HG02885 (cell line): ENCODE data around the gene C1orf185.
A peak's percentile ranks its signal among the peaks of the same experiment; 100 is the strongest.
"Not testable (repeated sequence)": the region's sequence is repeated elsewhere in the genome, so short reads cannot be mapped to it uniquely, and the experiment has no call there.

ENCODE experiments used
- ATAC-seq: cut with Tn5 transposase; IDR thresholded peaks from one replicate; pipeline ENCODE4 v1.9.1; 2021; ENCODE audit warnings: mild to moderate bottlenecking; ENCODE audit not compliant: unreplicated experiment, poor library complexity

Gene C1orf185

DNA sequence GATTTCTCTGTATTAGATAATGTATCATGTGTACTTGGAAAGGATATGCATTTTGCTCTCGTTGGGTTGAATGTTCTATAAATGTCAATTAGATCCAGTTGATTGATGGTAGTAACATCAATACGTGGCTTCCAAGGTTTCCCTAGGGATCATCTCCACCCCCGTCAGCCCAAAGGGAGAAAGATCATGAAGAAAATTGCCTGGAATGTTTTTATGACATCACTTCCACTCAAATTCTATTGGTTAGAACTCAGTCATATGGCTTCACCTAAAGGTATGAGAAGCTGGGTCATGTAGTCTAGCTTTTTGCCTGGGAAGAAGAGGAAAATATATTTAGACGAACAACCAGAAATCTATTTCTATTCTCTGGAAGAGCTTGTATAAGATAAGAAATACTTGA is at the start of gene C1orf185:
C1orf185 (plus strand) TSS at position 253 of the 400 bp plus-strand sequence; CDS start at position 259, 6 bp downstream.
- ATAC-seq: no peak

DNA sequence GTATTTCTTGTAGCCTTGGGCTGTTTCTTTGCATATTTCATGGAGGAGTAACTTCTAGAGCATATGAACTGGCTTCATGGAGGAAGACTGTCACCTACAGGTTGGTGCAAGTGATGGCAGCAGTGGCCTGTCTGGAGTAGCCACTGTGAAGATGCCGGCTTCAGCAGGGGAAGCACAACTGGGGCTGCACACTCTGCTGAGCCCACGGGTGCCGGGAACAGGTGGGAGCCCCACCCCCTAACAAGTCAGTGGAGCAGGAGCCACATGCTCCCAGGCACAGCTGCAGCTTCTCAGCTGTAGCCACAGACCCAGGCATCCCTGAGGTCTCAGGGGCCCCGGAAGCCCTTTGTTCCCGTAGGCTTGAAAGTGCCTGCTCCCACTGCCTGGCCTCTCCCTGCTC is 43.2 kb upstream of the C1orf185 start:
- peak; percentile 59 for ATAC-seq

DNA sequence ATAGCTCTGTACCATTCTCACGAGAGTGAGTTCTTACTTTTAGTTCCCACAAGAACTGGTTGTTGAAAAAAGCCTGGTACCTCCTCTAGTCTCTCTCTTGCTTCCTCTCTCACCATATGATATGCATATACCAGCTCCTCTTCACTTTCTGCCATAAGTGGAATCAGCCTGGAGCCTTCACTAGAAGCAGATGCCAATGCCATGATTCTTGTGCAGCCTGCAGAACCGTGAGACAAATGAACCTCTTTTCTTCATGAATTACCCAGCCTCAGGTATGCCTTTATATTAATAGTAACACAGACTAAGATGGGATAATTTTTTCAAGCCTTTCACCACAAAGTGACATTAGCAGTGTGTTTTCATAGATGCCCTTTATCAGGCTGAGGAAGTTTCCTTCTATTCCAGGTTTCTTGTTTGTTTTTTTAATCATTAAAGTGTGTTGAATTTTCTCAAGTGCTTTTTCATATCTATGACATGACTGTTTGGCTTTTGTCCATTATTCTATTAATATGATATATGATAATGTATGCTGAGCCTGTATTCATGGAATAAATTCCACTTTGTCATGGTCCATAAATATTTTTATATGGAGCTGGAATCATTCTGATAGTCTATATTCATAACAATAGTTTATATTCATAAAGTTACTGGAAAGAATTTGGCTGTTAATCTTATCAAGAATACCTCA is 40.7 kb upstream of the C1orf185 start:
- no peak for ATAC-seq

- ATAC-seq: no peak
Measured at GRCh38 chr1:51063121-51063520, 38.9 kb upstream of the C1orf185 start.

GRCh38 chr1:51070011-51070410 is 32.0 kb upstream of the C1orf185 start:
- no peak for ATAC-seq

DNA sequence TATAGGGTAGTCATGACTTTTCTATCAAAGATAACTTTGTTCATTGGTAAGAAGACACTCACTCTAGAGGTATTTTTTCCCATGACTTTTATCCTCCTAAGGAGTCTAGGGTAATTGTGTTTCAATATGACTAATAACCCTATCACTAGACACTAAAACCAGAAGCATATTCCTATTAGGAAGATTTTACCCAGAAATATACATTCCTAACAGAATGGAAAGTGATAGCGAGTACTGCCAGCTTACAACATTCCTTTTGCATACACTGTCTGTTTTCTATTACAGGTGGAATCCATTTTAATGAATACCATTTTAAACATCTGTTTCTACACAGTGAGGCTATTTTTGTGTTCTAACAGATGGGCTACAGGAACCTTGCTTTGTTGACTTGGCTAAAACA is 31.4 kb upstream of the C1orf185 start:
- ATAC-seq: no peak

DNA sequence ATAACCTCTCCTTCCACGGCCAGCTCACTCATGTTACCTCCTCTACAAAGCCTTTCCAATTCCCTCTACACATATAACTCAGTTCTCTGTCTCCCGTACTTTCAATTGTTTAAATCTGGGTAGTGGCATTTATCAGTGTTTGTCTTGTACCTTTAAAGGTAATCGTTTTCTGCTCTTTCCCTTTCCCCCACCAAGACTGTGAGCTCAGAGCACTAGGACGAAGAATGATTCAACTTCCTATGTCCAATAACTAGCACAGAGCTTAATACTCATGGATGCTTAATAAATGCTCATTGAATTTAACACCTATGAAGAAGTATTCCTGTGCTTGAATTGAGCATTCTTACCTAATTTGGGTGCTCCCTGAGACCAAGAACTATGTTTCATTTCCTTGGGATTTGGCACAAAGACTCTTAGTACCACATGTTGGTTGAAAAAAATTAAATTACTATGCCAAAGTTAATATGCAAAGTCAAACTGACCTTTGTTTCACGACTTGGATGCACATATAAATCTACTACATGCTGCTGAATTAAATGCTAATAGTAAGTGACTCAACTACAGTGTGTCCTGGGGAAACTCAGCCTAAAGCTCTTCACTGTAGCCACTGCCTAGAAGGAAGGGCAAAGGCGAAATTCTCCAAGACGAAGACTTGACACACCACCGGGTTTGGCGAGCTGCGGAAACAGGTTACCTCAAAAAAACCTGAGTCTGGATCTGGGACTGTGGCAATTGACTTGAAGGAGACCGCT is 30.6 kb upstream of the C1orf185 start:
- no peak for ATAC-seq

- no peak for ATAC-seq
Measured at GRCh38 chr1:51072043-51072439, 30.0 kb upstream of the C1orf185 start.

DNA sequence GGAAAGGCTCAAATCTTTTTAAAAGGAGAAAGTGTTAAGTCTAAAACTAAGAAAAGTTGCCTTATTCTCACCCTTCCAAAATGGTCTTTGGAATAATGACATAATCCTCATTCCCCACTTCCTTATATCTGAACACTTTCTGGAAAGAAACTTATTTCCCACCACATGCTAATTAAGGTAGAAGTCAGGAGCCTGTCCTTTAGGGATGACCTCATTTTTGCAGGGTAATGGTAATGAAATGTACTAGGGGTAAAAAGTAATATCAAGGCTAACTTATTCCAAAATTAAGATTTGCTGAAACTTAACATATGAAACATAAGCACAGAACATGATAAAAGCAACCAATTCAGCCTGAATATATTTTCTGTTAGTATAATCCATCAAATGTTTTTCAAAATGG is 29.4 kb upstream of the C1orf185 start:
- ATAC-seq: no peak

DNA sequence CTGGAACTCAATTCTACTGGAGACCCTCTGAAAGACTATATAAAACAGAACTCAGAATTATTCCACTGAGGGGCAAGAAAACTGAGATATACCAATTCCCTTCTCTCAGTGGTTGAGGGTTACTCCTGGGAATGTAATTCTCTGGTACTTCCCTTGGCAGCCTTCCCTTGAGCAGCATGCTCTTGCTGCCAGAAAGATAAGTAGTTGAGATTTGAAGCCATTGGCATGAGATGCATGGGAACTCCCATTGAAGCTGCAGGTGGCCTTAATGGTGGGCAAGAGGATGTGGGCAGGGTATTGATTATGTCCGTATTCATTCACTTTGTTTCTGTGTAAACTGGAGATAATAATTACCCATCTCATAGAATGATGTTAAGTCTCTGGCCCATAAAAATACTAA is 28.6 kb upstream of the C1orf185 start:
- no peak for ATAC-seq

DNA sequence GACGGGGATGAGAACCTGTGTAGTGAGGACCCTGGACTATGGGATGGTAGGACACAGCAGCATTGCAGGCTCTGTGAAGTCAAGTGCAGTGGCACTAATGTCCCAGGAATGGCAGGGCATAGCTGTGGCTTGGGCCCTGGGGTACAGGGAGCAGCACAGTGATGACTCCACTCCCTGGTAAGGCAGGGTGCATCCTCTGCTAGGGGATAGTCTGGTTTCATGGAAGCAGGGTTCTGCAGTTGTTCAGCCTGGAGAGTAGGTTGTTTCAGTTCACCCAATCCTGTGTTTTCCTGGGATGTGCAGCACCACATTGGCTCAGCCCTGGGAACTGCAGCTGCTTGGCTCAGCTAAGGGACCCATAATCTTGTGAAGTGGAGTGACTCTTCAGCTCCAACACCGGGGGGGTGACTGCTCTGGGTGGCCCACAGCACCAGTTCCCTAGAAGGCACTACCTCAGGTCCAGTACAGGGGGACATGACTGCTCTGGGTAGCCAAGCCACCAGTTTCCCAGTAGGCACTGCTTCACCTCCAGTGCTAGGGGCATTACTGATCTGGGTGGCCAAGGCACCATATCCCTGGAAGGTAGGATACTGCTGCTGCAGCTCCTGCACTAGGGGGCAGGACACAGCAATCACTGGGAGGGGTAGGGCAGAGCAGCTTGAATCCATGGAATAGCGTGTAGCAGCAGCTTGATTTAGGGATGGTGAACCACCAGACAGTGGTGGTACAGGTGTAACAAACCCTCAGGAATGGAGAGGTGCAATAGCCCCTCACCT is 15.3 kb upstream of the C1orf185 start:
- no peak for ATAC-seq

GRCh38 chr1:51088474-51088873 is 13.6 kb upstream of the C1orf185 start:
- ATAC-seq: no peak

- ATAC-seq: no peak
Measured at GRCh38 chr1:51093581-51093980, 8.4 kb upstream of the C1orf185 start.

DNA sequence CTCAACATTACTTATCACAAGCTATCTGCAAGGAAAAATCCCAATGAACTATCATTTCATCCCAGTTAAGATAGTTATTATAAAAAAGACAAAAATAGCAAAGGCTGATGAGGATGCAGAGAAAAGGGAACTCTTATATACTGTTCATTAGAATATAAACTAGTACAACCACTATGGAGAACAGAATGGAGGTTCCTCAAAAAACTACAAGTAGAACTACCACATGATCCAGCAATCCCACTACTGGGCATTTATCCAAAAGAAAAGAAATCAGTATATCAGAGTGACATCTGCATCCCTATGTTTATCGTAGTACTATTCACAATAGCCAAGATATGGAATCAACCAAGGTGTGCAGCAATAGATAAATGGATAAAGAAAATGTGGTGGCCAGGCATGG is 4.9 kb upstream of the C1orf185 start:
- ATAC-seq: no peak

DNA sequence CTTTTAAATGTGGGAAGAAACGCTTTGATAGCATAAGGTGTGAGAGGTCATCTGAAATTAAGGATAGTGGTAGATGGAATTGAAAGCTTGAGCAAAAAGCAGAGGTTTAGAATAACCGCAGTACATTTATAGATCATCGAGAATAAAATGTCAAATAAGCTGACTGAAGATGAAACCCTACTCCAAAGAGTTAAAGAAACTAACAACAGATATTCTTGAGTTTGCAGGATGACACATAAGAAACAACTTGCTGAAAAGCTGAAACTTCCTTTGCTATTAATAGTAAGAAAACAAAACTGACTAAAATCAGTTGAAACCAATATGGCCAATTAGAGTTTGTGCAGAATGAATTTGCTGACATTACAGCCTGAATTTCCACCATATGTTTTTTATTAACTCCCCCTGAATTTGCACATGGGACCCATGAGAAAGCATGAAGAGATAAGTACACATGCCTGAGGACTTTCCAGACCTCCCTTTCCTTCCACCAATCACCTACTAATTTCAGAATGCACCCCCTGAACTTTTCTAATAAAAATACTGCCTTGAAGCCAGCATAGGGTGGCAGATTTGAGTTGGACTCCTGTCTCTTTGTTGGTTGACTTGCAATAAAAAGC is 1.7 kb upstream of the C1orf185 start:
- peak; percentile 83 for ATAC-seq

DNA sequence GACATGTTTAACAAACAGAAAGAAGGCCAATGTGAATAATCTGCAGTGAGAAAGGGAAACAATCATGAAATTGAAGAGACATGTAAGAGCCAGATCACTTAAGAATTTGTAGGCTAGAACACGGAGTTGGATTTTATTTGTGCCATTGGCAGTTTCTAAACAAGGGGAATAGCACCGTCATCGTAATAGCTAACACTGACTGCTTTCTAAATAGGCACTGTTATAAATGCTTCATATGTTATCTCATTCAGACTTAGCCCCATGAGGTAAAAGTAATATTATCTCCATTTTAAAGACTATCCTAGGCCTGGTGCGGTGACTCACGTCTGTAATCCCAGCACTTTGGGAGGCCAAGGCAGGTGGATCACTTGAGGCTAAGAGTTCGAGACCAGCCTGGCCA is 12.1 kb downstream of the C1orf185 start:
- ATAC-seq: no peak

DNA sequence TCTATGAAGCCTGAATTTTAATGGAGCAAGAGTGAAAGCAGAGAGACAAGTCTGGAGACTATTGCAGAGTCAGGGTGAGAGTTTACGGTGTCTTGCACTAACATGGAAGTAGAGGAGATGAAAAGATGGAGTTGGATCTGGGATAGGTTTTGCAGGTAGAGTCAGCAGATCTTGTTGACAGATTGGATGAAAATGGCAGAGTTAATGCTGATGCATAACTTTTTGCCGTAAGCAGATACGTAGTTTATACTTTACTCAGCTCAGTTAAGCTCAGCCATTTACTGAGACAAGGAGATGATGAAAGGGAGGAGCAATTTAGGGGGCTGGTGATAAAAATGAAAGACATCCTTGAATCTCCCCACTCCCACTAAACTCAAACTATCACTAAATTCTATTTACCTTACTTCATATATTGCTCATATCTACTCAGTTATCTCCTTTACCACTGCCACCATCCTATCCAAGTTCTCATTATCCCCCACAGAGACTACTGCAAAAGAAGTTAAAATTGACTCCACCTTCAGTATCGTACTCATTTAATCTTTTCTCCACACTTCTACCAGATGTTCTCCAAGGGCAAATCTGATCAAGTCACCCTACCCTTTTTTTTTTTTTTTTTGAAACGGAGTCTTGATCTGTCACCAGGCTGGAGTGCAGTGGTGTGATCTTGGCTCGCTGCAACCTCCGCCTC is 13.8 kb downstream of the C1orf185 start:
- no peak for ATAC-seq

- no peak for ATAC-seq
Measured at GRCh38 chr1:51119331-51119730, 17.3 kb downstream of the C1orf185 start.

DNA sequence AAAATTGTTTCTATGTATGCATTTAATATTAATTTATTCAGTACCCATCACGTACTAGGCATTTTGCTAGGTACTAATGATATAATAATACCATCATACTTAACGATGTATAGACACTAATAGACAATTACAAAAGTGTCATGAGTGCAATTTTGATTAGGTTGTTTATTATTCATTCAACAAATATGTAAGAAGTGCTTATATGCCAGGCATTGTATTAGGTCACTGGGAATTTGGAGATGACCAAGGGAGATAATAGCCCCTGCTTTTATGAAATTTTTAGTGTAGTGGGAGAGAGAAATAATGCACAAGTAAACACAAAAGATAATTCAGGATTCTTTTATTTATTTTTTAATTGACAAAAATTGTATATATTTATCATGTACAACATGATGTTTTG is 18.6 kb downstream of the C1orf185 start:
- no peak for ATAC-seq

GRCh38 chr1:51127152-51127551 is 25.1 kb downstream of the C1orf185 start:
- not testable (repeated sequence) for ATAC-seq
